Middle frontal gyrus (tissue), 1 donor: Measurements from ENCODE around the gene CCDC170.
"Not testable (repeated sequence)": the region's sequence is repeated elsewhere in the genome, so short reads cannot be mapped to it uniquely, and the experiment has no call there.

ENCODE experiments used
- DNase-seq: peaks from one replicate; pipeline ENCODE4 v3.0.0-alpha.2; 2015; ENCODE audit warnings: low spot score; ENCODE audit errors: extremely low spot score

The CCDC170 gene

DNA sequence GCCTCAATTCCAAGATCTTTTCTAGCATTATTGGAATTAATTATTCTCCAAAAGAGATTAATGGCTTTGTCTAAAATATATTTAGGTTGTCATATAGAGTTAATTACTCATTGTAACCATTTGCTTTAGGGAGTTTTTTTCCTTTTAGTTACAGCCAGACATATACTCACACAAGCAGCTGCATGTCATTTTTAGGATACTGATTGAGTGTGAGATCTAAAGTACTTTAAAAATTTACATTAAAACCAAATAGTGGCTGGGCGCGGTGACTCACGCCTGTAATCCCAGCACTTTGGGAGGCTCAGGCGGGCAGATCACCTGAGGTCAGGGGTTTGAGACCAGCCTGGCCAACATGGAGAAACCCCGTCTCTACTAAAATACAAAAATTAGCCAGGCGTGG lies 51.1 kb downstream of the CCDC170 start:
- DNase-seq = not testable (repeated sequence)

GRCh38 chr6:151546941-151547659 lies 53.3 kb downstream of the CCDC170 start:
- no peak for DNase-seq

DNA sequence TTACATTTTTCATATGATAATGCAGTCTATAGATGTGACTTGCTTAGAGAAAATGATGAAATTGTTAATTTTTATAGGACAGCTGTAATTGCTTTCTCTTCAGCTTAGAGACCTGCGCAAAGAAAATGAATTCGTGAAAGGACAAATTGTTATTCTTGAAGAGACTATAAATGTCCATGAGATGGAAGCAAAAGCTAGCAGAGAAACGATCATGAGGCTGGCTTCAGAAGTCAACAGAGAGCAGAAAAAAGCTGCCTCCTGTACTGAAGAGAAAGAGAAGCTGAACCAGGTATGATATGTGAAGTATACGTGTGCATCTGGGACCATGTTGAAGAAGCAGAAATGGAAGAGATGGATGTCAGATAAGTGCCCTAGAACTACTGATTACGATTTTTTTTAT lies 54.4 kb downstream of the CCDC170 start:
- DNase-seq = no peak

DNA sequence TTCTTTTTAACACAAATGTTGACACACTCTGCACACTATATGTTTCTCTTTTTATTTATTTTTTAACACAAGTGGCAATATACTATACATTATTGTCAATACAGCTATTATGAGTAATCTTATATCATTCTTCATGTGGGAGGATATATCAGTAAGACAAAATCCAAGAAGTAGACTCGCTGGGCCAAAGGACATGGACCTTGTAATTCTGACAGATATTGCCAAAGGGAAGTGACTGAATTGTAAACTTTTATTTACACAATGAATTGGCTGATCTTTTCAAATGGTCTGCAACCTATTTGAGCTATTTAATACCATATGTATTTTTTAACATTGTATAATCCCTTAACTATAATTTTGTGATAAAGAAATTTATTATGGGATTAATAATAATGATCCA lies 56.0 kb downstream of the CCDC170 start:
- no peak for DNase-seq

DNA sequence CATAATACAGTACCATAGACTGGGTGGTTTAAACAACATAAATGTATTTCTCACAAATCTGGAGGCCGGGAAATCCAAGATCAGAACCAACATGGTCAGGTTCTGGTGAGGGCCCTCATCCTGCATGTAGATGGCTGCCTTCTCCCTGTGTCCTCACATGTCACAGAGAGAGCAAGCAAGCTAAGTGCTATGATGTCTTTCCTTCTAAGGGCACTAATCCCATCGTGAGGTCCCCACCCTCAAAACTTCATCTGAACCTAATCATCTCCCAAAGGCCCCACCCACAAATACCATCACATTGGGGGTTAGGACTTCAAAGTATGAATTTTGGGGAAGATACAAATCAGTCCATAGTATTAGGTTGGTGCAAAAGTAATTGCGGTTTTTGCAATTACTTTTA lies 56.8 kb downstream of the CCDC170 start:
- DNase-seq = no peak

DNA sequence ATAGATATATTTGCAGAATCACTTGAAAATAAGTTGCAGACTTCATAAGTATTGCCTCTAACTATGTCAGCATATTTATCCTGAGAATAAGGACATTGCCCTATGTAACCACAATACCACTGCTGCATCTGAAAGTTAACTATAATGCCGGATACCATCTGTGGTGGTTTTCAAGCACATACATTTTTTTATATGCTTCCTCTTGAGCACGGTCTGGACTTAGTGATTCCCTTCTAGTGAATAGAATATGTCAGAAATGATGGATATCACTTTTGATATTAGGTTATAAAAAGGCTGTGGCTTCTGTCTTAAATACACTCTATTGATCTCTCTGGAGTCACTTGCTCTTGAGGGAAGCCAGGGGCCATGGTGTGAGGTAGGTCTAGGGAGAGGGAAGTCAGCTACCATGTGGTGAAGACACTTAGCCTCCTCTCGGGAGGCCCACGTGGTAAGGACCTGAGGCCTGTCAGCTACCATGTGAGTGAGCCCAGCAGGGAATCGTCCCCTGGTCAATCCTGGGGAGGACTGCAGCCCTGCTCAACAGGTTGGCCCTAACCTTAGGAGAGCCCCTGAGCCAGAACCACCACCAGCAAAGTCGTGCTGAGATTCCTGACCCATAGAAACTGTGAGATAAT lies 57.5 kb downstream of the CCDC170 start:
- DNase-seq = no peak

DNA sequence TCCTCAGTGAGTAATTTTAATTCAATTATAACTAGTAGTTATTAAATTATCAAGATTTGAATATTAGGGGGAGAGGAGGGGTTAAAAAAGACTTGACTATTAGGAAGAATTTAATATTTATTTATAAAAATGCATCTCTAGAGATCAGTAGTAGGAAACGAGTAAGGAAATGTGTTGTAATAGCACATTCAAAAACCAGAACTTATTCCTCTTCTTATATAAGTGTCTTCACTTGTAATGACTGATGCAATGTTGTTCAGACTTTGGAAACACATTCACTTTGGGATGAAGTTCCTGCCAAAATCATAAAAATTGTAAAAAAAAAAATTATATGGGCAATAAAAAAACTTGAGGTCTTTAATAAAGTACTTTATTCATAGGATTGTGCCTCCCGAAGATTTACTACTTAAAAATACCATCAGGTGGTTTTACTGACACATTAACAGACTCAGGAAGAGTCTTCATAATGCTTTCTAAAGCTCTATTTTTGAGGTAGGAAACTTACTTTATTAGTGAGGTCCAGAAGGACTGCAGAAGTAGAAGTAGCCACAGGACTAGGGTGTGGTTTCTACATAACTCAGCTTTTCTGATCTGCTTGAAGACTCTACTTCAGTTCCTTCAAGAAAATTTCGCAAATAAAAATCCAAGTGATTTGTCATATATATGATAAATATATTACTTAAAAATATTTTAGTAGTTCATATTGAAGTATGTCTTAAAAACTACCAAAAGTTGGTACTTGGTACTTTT lies 59.8 kb downstream of the CCDC170 start:
- no peak for DNase-seq

DNA sequence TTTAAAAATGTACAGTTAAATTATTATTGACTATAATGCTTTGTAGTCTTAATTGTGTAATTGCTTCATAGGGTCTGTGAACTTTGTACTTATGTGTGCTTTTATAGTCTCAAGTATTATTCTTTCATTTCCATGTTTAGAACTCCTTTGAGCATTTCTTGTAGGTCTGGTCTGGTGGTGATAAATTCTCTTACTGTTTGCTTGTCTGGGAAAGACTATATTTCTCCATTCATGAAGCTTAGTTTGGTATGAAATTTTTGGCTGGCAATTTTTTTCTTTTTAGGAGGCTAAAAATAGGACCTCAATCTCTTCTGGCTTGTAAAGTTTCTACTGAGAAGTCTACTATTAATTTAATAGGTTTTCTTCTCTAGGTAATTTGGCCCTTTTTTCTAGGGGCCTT lies 67.4 kb downstream of the CCDC170 start:
- no peak for DNase-seq

DNA sequence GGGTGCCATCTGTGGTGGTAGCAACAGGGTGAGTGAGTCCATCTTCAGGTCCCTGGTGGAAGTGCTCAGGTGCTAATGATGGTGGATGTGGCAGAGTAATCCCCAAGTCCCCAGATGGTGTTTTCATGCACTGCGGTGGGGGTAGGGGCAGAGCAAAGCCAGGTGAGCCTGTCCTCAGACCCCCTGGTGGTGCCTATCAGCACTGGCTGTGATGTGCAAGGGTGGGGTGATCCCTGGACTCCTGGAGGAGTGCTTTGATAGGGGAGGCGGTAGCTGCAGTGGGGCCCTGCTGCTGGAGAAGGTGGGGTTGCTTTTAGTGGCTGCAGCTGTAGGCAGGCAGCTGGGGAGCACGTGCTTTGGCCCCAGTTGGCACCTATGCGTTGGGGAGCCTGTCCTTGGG lies 70.8 kb downstream of the CCDC170 start:
- no peak for DNase-seq

- no peak for DNase-seq
Measured at GRCh38 chr6:151565940-151566339, 72.1 kb downstream of the CCDC170 start.

DNA sequence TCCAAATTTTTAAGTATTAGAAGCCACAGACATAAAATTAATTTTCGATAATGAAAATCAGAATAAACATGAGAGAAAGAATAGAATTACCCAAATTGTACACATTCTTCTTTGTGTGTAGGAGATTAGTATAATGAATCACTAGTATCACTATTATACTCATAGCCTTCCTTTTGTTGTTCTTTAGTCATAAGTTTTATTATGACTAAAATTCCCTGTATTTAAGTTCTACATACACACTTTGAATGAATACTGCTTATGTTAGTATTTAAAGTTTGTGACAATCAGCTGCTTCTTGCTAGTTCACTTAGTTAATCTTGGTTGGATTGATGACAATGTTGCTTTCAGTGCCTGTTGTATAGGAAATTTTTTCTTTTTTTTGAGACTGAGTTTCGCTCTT lies 72.7 kb downstream of the CCDC170 start:
- DNase-seq = no peak

GRCh38 chr6:151576633-151577032 lies 82.8 kb downstream of the CCDC170 start:
- DNase-seq = no peak

- no peak for DNase-seq
Measured at GRCh38 chr6:151577257-151577656, 83.4 kb downstream of the CCDC170 start.

- DNase-seq = no peak
Measured at GRCh38 chr6:151585741-151586140, 91.9 kb downstream of the CCDC170 start.

- no peak for DNase-seq
Measured at GRCh38 chr6:151589667-151590066, 95.8 kb downstream of the CCDC170 start.

DNA sequence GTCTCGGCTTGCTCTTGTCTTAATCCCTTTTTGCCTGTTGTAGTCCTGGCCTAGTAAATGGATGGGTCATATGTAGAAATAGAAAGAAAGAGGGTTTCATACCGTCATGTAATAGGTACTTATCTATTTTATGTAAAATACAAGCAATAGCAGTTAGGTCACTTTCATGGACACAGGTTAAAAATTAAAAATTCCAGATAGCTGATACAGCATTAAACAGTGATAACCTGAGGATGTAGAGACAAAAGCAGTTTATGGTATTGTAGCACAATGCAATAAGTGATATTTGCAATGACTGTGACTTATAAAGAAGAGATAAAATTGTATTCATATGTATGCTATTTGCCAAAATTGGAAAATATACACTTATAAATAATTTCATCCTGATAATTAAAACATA lies 96.9 kb downstream of the CCDC170 start:
- no peak for DNase-seq

DNA sequence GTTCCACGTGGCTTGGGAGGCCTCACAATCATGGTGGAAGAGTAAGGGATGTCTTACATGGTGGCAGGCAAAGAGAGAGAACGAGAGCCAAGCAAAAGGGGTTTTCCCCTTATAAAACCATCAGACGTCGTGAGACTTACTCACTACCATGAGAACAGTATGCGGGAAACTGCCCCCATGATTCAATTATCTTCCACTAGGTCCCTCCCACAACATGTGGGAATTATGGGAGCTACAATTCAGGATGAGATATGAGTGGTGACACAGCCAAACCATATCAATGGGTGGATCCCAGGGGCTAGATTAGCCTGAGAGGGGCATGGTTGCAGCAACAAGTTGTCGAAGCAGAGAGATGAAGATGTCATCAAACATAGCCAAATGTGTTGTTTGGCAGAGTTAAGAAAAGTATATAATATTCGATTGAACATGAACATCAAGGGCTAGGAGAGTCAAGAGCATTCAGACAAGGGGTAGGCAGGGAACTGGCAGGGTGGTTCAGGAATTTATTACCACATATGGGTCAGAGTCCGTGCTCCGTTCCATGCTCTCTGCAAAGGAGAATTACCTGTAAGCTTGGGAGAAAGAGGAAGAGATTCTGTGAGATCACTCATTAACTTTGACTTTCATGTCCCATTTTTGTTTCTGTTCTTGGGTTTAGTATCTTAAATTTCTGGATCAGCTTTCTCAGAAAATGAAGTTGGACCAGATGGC lies 98.8 kb downstream of the CCDC170 start:
- DNase-seq = no peak

DNA sequence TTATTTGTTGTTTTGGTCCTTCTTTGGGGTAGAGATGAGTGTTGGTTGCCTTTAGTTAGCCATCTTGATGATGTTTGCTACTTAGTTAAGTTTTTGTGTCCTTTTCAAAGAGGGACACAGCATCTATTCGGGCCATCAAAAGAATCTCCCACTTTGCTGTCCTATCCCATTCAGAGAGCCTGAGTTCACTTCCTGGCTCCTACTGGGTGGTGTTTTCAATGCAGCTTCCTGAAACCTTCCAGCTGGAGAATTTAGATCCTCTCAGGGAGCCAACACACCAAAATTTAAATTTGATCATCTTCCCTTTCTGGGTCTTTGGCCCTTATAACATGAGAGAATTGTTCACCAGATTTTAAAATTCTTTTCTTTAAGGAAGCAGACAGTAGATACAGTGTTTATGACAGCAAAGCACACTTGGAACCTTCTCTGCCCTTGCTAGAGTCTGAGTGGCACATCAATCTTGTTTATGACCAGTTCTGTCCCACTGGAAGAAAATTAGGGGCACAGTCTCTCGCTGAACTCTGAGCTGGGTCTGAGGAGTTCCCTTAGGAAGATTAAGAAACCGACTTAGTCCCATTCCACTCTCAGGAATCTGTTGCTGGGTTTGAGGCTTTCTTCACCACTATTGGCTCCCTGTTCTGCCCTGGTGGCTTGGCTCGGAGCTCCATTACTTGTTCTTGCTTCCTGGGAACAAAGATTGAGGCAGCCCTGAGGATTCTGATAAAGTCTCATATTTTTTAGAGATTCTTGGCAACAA lies 115.5 kb downstream of the CCDC170 start:
- DNase-seq = no peak

- no peak for DNase-seq
Measured at GRCh38 chr6:151610326-151610725, 116.5 kb downstream of the CCDC170 start.

GRCh38 chr6:151614630-151615029 lies 120.8 kb downstream of the CCDC170 start:
- DNase-seq = no peak

DNA sequence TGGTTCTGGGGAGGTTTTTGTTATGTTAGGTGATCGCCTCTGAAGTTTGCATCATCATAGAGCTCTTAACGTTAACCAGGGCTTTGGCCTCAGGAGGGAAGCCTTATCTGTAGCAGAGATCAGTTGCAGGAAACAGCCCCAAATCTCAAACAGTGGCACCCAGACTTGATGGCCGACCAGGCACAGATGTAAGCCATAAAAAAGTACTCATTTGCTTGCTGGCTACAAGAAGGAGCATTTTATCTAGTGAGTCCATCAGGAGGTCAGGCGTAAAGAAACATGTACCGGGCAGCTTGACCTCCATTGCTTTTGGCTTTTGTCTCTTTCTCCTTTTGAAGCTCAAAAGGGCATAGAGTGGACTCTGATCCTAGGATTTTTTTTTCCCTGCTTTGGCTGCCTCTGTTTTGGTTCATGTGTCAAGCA lies 122.3 kb downstream of the CCDC170 start:
- no peak for DNase-seq
